Mesenteric fat pad (tissue), 1 donor: ENCODE measurements around the gene VMP1. TPM values are rescaled to one million over a fixed set of nuclear protein-coding genes. Genes with fewer than 3 reads are reported as not detected.

Experiments used
- DNase-seq: peaks from one replicate; pipeline ENCODE4 v3.0.0-alpha.2; 2020; ENCODE audit warnings: low spot score
- total RNA-seq: library from RNA; stranded (reverse); fragmentation: NEBNext Ultra II Directional; extraction: Animal tissue kit (Norgen Biotek cat#: 25700); gene quantifications from one replicate; pipeline ENCODE4 v1.2.1, GENCODE V29; 2021
- donor health status: DM: yes; HTN: yes; CAD: no.

The VMP1 gene
- total RNA-seq, 1 donor from 2014 or later, result 417 TPM

GRCh38 chr17:59707971-59708430, 547 bp downstream of the VMP1 start:
- no peak for DNase-seq

- no peak for DNase-seq
Measured at GRCh38 chr17:59711936-59712335, 4.5 kb downstream of the VMP1 start.

GRCh38 chr17:59712862-59713261, 5.4 kb downstream of the VMP1 start:
- DNase-seq, result no peak

- no peak for DNase-seq
Measured at GRCh38 chr17:59714255-59714654, 6.8 kb downstream of the VMP1 start.

- DNase-seq, result no peak
Measured at GRCh38 chr17:59716427-59716826, 9.0 kb downstream of the VMP1 start.

- DNase-seq, result no peak
Measured at GRCh38 chr17:59719526-59719925, 12.1 kb downstream of the VMP1 start.

GRCh38 chr17:59722623-59723022, 15.2 kb downstream of the VMP1 start:
- no peak for DNase-seq

- DNase-seq, result no peak
Measured at GRCh38 chr17:59723041-59723440, 15.6 kb downstream of the VMP1 start.

GRCh38 chr17:59723607-59724006, 16.2 kb downstream of the VMP1 start:
- no peak for DNase-seq

- no peak for DNase-seq
Measured at GRCh38 chr17:59725691-59726090, 18.2 kb downstream of the VMP1 start.

- DNase-seq, result no peak
Measured at GRCh38 chr17:59727817-59728533, 20.5 kb downstream of the VMP1 start.

GRCh38 chr17:59730268-59730834, 22.9 kb downstream of the VMP1 start:
- DNase-seq, result no peak

- DNase-seq, result no peak
Measured at GRCh38 chr17:59733697-59734096, 26.2 kb downstream of the VMP1 start.

- no peak for DNase-seq
Measured at GRCh38 chr17:59734226-59734625, 26.8 kb downstream of the VMP1 start.

GRCh38 chr17:59737324-59737723, 29.9 kb downstream of the VMP1 start:
- no peak for DNase-seq

- DNase-seq, result no peak
Measured at GRCh38 chr17:59743842-59744241, 36.4 kb downstream of the VMP1 start.

- DNase-seq, result no peak
Measured at GRCh38 chr17:59745040-59745439, 37.6 kb downstream of the VMP1 start.

GRCh38 chr17:59746849-59747445, 39.5 kb downstream of the VMP1 start:
- no peak for DNase-seq

GRCh38 chr17:59748591-59748990, 41.1 kb downstream of the VMP1 start:
- DNase-seq, result no peak

- DNase-seq, result no peak
Measured at GRCh38 chr17:59751955-59752413, 44.5 kb downstream of the VMP1 start.

GRCh38 chr17:59752446-59752845, 45.0 kb downstream of the VMP1 start:
- no peak for DNase-seq

GRCh38 chr17:59752922-59753321, 45.5 kb downstream of the VMP1 start:
- DNase-seq, result no peak
